ENCODE data around the gene FHDC1. TPM values are rescaled to one million over a fixed set of nuclear protein-coding genes. Genes with fewer than 3 reads are reported as not detected.

The FHDC1 gene
- total RNA-seq, 1 experiment from 2014 or later = 0.21 TPM

- in situ Hi-C loops (cut with HindIII; ENCODE audit: low pct_unique_long_range_greater_than_20kb, low sequenced_read_pairs) (no loop called here), intact Hi-C loops (cut with micrococcal nuclease; ENCODE audit: unreplicated experiment) (no loop called here)
- H3K36me3 ChIP-seq (ENCODE audit: control insufficient read depth, insufficient read depth, low read length) = no peaks in the 10 kb centered on the region
- H3K4me1 ChIP-seq (ENCODE audit: control insufficient read depth, insufficient read depth, low read length) = no peaks in the 10 kb centered on the region
- H3K4me3 ChIP-seq (ENCODE audit: low read depth in 2 of 2, low read length in 2 of 2) = no peak overlapping the region
- TF ChIP-seq TCF7L2 (IDR thresholded peaks at IDR 0.05; ENCODE audit: low read depth, low read length) (no peak), POLR2AphosphoS5 (IDR thresholded peaks at IDR 0.05; ENCODE audit: low read depth, low read length) (no peak), SIN3A (IDR thresholded peaks at IDR 0.05; ENCODE audit: borderline replicate concordance, insufficient read depth, low read depth, low read length) (no peak), CTCF (IDR thresholded peaks at IDR 0.05) (no peak)
- TF ChIP-seq, protein P1, sequence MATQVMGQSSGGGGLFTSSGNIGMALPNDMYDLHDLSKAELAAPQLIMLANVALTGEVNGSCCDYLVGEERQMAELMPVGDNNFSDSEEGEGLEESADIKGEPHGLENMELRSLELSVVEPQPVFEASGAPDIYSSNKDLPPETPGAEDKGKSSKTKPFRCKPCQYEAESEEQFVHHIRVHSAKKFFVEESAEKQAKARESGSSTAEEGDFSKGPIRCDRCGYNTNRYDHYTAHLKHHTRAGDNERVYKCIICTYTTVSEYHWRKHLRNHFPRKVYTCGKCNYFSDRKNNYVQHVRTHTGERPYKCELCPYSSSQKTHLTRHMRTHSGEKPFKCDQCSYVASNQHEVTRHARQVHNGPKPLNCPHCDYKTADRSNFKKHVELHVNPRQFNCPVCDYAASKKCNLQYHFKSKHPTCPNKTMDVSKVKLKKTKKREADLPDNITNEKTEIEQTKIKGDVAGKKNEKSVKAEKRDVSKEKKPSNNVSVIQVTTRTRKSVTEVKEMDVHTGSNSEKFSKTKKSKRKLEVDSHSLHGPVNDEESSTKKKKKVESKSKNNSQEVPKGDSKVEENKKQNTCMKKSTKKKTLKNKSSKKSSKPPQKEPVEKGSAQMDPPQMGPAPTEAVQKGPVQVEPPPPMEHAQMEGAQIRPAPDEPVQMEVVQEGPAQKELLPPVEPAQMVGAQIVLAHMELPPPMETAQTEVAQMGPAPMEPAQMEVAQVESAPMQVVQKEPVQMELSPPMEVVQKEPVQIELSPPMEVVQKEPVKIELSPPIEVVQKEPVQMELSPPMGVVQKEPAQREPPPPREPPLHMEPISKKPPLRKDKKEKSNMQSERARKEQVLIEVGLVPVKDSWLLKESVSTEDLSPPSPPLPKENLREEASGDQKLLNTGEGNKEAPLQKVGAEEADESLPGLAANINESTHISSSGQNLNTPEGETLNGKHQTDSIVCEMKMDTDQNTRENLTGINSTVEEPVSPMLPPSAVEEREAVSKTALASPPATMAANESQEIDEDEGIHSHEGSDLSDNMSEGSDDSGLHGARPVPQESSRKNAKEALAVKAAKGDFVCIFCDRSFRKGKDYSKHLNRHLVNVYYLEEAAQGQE (IDR thresholded peaks at IDR 0.05; ENCODE audit: insufficient read depth in 1 of 2, low read depth in 2 of 2, low read length in 1 of 2) = no peak
- ChIA-PET CTCF (interaction anchor here (0.6 kb wide), 1 partner anchor 70 kb away, joined by 4 read pairs; no protein-coding TSS in a partner anchor), POLR2A (no interaction called here)
- H3K27ac ChIP-seq (ENCODE audit: low read length) = no peak overlapping the region
- DNase-seq (ENCODE audit: low read depth, low spot score) (no peak), ATAC-seq (no peak)
- no peaks in the 10 kb centered on the region for H3K9me3 ChIP-seq (ENCODE audit: control insufficient read depth, insufficient read depth, low read depth, low read length)
- no peaks in the 10 kb centered on the region for H3K27me3 ChIP-seq (ENCODE audit: control insufficient read depth, insufficient read depth, low read length)
- BruUV-seq (replicated peaks) = no TSS peak
Observed at GRCh38 chr4:152979731-152980330, 43.7 kb downstream of the FHDC1 start.

DNA sequence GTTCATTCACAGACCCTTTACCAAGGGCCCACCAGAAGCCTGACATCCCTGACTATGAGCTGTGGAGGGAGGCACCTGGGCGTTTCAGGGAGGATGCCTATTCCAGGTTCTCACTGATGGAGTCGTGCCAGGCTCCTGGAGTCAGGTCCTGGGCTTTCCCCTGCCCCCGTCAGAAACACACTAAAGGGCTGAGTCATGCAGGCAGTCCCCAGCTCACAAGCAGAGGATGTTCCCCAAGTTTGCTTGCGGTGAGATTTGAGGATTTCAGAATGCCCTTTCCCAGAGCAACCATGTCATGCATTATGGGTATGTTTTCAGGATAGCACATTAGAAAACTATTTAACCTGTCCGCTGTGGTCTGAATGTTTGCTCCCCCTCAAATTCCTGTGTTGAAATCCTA is 45.2 kb downstream of the FHDC1 start:
- Histone ChIP-seq H3K27me3 (ENCODE audit: control insufficient read depth, insufficient read depth, low read length) (no peaks in the 10 kb centered on the region), H3K4me1 (ENCODE audit: control insufficient read depth, insufficient read depth, low read length) (no peaks in the 10 kb centered on the region), H3K4me3 (ENCODE audit: low read depth in 2 of 2, low read length in 2 of 2) (no peak overlapping the region), H3K9me3 (ENCODE audit: control insufficient read depth, insufficient read depth, low read depth, low read length) (no peaks in the 10 kb centered on the region), H3K36me3 (ENCODE audit: control insufficient read depth, insufficient read depth, low read length) (no peaks in the 10 kb centered on the region), H3K27ac (ENCODE audit: low read length) (no peak overlapping the region)
- CTCF ChIA-PET = no interaction called here
- no TSS peak for BruUV-seq (replicated peaks)
- ATAC-seq (no peak), DNase-seq (ENCODE audit: low read depth, low spot score) (no peak)
- POLR2A ChIA-PET = interaction anchor here (0.5 kb wide), 1 partner anchor 13 kb away, joined by 3 read pairs; no protein-coding TSS in a partner anchor
- in situ Hi-C loops (cut with HindIII; ENCODE audit: low pct_unique_long_range_greater_than_20kb, low sequenced_read_pairs) (no loop called here), intact Hi-C loops (cut with micrococcal nuclease; ENCODE audit: unreplicated experiment) (no loop called here)
- TF ChIP-seq CTCF (IDR thresholded peaks at IDR 0.05) (no peak), SIN3A (IDR thresholded peaks at IDR 0.05; ENCODE audit: borderline replicate concordance, insufficient read depth, low read depth, low read length) (no peak), TCF7L2 (IDR thresholded peaks at IDR 0.05; ENCODE audit: low read depth, low read length) (no peak), POLR2AphosphoS5 (IDR thresholded peaks at IDR 0.05; ENCODE audit: low read depth, low read length) (no peak)
- TF ChIP-seq, protein P1 (IDR thresholded peaks at IDR 0.05; ENCODE audit: insufficient read depth in 1 of 2, low read depth in 2 of 2, low read length in 1 of 2) = no peak
